Activated B cell treated with CpG ODN at 0.5 μM for 24 hours (primary cell): Measurements from ENCODE around the gene CCDC51. TPM values are rescaled to one million over a fixed set of nuclear protein-coding genes. Genes with fewer than 3 reads are reported as not detected.

ENCODE experiments used
- ATAC-seq: fragments of 200-7000 bp; cut with Tn5 transposase; one replicate; pipeline ENCODE4 v1.10.0; 2021; ENCODE audit warnings: low read depth, mild to moderate bottlenecking, moderate library complexity
- CTCF ChIA-PET: fragments of 350-600 bp; sonication (Branson Sonifier 250); formaldehyde crosslinking; loops from one replicate; lab custom pipeline; 2021; ENCODE audit warnings: antibody characterized with exemption; lab: Charles Lee
- POLR2A ChIA-PET: fragments of 350-600 bp; sonication (Branson Sonifier 250); formaldehyde crosslinking; loops from one replicate; lab custom pipeline; 2021; ENCODE audit warnings: antibody characterized with exemption; lab: Charles Lee
- DNase-seq: peaks from one replicate; pipeline ENCODE4 v3.0.0; 2022
- H3K27ac Mint-ChIP-seq: one replicate; pipeline ENCODE4 v1.8.0; 2020; ENCODE audit warnings: mixed read lengths
- H3K27me3 Mint-ChIP-seq: one replicate; pipeline ENCODE4 v1.8.0; 2021; ENCODE audit warnings: mixed read lengths
- H3K36me3 Mint-ChIP-seq: one replicate; pipeline ENCODE4 v1.8.0; 2021; ENCODE audit warnings: low read depth, mixed read lengths
- H3K4me1 Mint-ChIP-seq: one replicate; pipeline ENCODE4 v1.8.0; 2021; ENCODE audit warnings: mixed read lengths
- H3K4me3 Mint-ChIP-seq: one replicate; pipeline ENCODE4 v1.8.0; 2020; ENCODE audit warnings: mild to moderate bottlenecking, mixed read lengths
- H3K9me3 Mint-ChIP-seq: one replicate; pipeline ENCODE4 v1.8.0; 2020; ENCODE audit warnings: mixed read lengths
- intact Hi-C: fragments of 100-400 bp; cut with micrococcal nuclease; formaldehyde crosslinking; loops from one replicate; pipeline ENCODE4 v1.15.1; 2024
- total RNA-seq: library from RNA; stranded (reverse); gene quantifications from 2 replicates; pipeline ENCODE4 v1.2.3, GENCODE V29; 2022
- TF ChIP-seq, protein P1 (sequence below): fragments of 200-600 bp; IDR thresholded peaks from one replicate; pipeline ENCODE4 v1.8.0; 2022; ENCODE audit warnings: antibody characterized with exemption, mild to moderate bottlenecking

The CCDC51 gene
- total RNA-seq, 1 donor from 2014 or later, result 8.7 TPM

DNA sequence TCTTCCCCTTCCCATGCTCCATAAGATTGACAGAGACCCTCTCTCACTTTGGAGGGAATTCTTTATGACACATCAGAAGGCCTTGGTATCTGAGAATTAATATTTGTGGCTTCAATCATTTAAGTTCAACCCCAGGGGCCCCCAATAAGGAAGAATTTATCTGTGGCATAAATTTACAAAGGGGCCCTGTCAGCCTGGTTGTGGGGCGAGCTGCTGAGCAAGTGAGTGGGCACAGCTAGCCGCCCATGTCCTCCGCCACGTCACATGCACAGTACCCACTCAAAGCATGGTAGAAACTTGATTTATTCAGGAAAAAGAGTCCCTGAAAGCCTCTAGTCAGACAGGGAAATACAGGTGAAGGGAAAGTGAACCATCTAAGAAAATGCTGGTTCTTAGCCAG is 23.4 kb downstream of the CCDC51 start:
- ATAC-seq, result no peak
- TF ChIP-seq, protein P1, sequence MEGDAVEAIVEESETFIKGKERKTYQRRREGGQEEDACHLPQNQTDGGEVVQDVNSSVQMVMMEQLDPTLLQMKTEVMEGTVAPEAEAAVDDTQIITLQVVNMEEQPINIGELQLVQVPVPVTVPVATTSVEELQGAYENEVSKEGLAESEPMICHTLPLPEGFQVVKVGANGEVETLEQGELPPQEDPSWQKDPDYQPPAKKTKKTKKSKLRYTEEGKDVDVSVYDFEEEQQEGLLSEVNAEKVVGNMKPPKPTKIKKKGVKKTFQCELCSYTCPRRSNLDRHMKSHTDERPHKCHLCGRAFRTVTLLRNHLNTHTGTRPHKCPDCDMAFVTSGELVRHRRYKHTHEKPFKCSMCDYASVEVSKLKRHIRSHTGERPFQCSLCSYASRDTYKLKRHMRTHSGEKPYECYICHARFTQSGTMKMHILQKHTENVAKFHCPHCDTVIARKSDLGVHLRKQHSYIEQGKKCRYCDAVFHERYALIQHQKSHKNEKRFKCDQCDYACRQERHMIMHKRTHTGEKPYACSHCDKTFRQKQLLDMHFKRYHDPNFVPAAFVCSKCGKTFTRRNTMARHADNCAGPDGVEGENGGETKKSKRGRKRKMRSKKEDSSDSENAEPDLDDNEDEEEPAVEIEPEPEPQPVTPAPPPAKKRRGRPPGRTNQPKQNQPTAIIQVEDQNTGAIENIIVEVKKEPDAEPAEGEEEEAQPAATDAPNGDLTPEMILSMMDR, result no peak
- H3K9me3 Mint-ChIP-seq, result no peaks in the 10 kb centered on the region
- H3K4me1 Mint-ChIP-seq, result no peaks in the 10 kb centered on the region
- CTCF ChIA-PET, result interaction anchor here (0.6 to 3.1 kb wide), 2 partner anchors 20 to 1084 kb away, joined by 3 to 8 read pairs; no protein-coding TSS in a partner anchor
- H3K4me3 Mint-ChIP-seq, result no peak overlapping the region
- POLR2A ChIA-PET, result no interaction called here
- intact Hi-C loops, result no loop called here
- no peak overlapping the region for H3K27ac Mint-ChIP-seq
- no peaks in the 10 kb centered on the region for H3K36me3 Mint-ChIP-seq
- no peaks in the 10 kb centered on the region for H3K27me3 Mint-ChIP-seq
- DNase-seq, result no peak

DNA sequence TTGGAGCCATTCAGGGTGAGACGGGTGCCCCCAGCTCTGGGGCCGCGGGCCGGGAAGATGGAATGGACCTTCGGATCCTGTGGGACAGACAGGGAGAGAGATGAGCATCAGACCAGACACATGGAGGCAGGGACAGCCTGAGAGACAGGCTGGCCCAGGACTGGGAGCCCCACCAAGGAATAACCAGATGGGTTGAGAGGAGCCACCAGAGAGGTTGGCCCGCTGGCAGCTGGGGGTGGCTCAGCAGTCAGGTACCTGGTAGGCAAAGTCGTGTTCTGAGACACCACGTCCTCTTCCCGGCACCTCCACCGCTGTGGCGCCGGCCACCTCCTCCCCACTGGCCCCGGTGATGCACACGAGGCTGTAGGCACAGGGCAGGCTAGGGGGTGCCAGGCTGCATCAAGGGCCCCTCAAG is 23.8 kb downstream of the CCDC51 start:
- no peak overlapping the region for H3K4me3 Mint-ChIP-seq
- no peaks in the 10 kb centered on the region for H3K27me3 Mint-ChIP-seq
- no peak overlapping the region for H3K27ac Mint-ChIP-seq

DNA sequence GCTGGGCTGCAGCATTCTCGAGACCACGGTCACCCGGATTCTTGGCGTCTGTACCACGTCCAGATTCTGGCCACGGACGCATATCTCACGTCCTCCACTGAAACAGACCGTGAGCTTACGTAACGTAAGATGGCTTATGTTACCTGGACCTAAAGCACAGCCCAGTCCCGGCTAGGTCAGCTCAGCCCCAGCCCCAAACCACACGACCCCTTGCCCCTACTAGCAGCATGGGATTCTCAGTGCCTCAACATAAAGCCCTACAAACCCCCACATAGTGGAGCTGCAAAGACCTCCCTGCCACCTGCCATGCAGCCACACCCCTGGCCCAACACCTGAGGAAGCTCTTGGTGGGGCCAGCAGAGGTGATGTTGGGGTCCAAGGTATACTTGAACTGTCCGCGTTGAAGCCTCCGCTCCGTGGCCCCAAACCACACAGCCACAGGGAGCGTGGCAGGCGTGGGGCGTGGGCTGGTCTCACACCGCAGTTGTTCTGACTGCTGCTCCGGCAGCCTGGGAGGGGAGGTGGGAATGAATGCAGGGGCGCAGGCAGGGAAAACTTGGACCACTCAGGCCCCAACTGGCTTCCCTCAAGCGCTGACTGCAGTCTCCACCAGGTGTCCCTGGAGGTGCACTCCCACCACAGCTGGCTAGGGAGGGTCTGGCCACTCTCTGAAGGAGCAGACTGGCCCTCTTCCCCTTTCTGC is 24.5 kb downstream of the CCDC51 start:
- Mint-ChIP-seq H3K4me3 (no peak overlapping the region), H3K27ac (no peak overlapping the region), H3K27me3 (no peaks in the 10 kb centered on the region), H3K36me3 (no peaks in the 10 kb centered on the region), H3K4me1 (no peaks in the 10 kb centered on the region), H3K9me3 (no peaks in the 10 kb centered on the region)
- ATAC-seq (no peak), DNase-seq (no peak)
- intact Hi-C loops, result no loop called here
- TF ChIP-seq, protein P1, result no peak
- ChIA-PET CTCF (interaction anchor here (3.1 kb wide), 1 partner anchor 21 kb away, joined by 8 read pairs; no protein-coding TSS in a partner anchor), POLR2A (no interaction called here)

More for the DNA sequence above, 23.8 kb downstream of the CCDC51 start:
- CTCF ChIA-PET, result interaction anchor here (0.6 to 3.1 kb wide), 2 partner anchors 20 to 1084 kb away, joined by 3 to 8 read pairs; no protein-coding TSS in a partner anchor
- Mint-ChIP-seq H3K9me3 (no peaks in the 10 kb centered on the region), H3K36me3 (no peaks in the 10 kb centered on the region), H3K4me1 (no peaks in the 10 kb centered on the region)
- TF ChIP-seq, protein P1, result no peak
- no peak for ATAC-seq
- POLR2A ChIA-PET, result no interaction called here
- intact Hi-C loops, result no loop called here
- DNase-seq, result no peak

DNA sequence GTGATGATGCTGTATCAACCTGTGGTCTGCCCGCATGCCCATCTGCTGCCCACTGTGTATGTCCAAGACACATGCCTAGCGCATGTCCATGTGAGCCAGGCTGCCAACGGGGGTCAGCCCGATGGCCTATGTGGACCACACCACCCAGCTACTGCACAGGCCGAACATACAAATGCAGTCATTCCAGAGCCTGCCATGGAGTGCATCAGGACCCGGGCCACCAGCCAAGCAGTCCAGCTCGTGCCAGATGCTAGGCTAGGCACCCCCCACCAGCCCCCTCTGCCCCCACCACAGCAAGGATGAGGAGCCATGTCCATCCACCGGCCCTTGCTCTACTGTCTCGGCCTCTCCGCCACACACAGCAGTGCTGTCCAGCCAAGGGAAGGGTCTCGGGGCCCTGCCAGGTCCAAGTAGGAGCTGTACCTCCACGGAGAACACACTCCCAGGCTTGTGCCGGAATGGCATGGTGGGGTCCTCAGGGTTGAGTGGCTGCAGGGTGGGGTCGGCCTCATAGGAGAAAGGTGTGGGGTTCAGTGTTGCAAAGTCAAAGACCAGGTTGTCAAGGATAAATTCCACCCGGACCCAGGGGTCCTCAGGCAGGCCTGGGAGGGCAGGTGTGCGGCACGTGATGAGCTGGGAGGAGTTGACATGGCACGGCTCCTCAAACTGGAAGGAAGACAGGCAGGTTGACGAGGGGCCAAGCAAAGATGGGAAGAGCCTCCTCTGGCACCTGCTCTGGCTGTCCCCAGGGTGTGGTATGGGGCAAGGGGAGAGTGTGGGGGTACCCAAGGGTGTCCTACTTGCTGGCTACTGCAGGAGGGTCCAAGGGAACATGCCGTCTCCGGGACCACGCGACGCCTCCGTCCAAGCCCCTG is 25.3 kb downstream of the CCDC51 start:
- H3K36me3 Mint-ChIP-seq, result no peaks in the 10 kb centered on the region
- no peak overlapping the region for H3K4me3 Mint-ChIP-seq
- POLR2A ChIA-PET, result no interaction called here
- H3K27me3 Mint-ChIP-seq, result no peaks in the 10 kb centered on the region
- no peaks in the 10 kb centered on the region for H3K4me1 Mint-ChIP-seq
- no peak overlapping the region for H3K27ac Mint-ChIP-seq
- CTCF ChIA-PET, result interaction anchor here (0.7 to 3.1 kb wide), 2 partner anchors 14 to 21 kb away, joined by 3 to 8 read pairs; no protein-coding TSS in a partner anchor
- DNase-seq (no peak), ATAC-seq (no peak)
- intact Hi-C loops, result no loop called here
- H3K9me3 Mint-ChIP-seq, result no peaks in the 10 kb centered on the region
- TF ChIP-seq, protein P1, result no peak

DNA sequence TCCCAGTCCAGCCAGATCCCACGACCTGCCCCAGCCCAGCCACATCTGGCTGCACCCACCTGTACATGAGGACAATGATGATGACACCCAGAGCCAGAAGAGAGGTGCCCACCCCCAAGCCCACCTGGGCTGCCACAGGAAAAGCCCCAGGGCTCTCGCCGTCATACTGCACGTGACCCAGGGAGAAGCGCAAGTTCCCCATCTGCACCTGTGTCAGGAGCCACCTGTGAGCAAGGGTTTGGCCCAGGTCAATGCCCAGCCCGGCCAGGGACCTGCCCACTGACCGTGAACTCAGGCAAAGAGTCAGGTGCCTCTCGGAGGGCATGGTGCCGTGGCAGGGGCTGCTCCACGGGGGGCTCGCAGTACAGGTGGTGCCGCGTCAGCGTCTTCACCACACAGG is 26.3 kb downstream of the CCDC51 start:
- intact Hi-C loops, result no loop called here
- H3K4me3 Mint-ChIP-seq, result no peak overlapping the region
- H3K27me3 Mint-ChIP-seq, result no peaks in the 10 kb centered on the region
- H3K4me1 Mint-ChIP-seq, result no peaks in the 10 kb centered on the region
- TF ChIP-seq, protein P1, result no peak
- ATAC-seq (no peak), DNase-seq (no peak)
- no peaks in the 10 kb centered on the region for H3K36me3 Mint-ChIP-seq
- H3K27ac Mint-ChIP-seq, result no peak overlapping the region
- no peaks in the 10 kb centered on the region for H3K9me3 Mint-ChIP-seq
- POLR2A ChIA-PET, result no interaction called here
- CTCF ChIA-PET, result no interaction called here
